GM19455 (cell line): Measurements from ENCODE around the gene PNPLA2.
A peak's percentile ranks its signal among the peaks of the same experiment; 100 is the strongest.

Experiments used
- ATAC-seq: cut with Tn5 transposase; IDR thresholded peaks from one replicate; pipeline ENCODE4 v1.9.1; 2021; ENCODE audit not compliant: unreplicated experiment

PNPLA2 gene, protein sequence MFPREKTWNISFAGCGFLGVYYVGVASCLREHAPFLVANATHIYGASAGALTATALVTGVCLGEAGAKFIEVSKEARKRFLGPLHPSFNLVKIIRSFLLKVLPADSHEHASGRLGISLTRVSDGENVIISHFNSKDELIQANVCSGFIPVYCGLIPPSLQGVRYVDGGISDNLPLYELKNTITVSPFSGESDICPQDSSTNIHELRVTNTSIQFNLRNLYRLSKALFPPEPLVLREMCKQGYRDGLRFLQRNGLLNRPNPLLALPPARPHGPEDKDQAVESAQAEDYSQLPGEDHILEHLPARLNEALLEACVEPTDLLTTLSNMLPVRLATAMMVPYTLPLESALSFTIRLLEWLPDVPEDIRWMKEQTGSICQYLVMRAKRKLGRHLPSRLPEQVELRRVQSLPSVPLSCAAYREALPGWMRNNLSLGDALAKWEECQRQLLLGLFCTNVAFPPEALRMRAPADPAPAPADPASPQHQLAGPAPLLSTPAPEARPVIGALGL

DNA sequence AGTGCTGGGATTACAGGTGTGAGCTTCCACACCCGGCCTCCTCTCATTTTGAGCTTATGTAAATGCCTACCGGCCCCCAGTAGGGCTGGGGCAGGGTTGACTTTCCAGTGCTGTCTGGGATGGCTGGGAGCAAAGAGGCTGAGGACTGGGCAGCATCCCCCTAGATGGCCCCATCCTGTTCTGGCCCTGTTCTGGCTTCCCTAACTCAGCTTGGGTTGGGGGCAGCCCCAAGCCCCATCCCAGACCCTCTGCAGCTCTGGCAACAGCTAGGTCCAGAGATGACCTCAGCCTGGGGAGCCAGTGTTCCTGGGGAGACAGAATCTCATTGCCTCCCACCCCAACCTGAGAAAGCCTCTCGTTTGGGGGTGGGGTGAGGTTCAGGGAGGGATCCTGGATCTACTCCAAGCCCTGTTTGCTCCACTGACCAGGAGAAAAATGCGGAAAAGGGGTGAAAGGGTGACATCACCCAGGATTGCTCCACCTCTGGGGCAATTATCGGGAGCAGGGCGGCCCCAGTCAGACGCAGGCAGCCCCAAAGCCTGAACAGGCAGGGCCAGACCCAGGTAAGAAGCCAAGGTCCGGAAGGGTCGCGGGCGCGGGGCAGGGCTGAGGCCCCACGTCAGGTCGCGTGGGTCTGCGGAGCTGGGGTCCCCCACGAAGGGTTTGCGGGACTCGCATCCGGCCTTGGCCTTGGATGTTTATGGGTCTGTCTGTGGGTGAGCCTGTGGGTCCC is at the start of gene PNPLA2:
Gene PNPLA2, plus strand, starts transcription at position 519 of the 733 bp plus-strand sequence. CDS start 805 bp downstream, outside the sequence.
- ATAC-seq, result no peak

DNA sequence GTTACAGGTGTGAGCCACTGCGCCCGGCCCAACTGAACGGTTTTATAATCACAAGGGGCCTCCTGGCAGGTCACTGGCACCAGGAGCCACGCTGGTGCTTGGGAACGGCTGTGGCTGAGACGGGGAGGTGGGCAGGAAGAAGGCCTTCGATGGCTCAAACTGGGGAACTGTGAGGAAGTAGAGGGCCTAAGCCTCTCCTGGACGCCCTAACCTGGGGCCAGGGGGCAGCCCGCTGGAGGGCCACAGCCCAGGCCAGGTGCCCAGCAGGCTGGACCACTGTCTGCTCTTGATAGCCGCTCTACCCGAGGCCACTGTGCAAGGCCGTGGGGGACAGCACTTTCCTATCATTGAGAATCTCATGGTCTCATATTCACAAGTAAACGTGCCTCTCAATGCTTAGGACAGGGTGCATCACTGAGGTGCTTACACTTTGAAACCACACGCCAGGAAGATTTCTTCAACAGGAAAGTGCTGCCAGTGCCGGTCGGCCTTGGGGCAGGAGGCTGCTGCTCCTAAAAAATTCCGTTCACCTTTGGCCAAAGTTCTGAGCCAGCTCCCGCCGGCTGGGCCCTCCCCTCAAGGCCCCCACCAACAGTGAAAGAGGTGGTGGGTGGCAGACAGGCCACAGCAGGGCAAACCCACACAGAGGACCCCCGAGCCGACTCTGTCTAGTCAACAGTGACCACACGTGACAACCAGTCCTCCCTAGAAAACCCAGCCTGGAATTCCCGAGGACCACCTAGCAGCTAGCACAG is 48.6 kb upstream of the PNPLA2 start:
- ATAC-seq, result no peak

DNA sequence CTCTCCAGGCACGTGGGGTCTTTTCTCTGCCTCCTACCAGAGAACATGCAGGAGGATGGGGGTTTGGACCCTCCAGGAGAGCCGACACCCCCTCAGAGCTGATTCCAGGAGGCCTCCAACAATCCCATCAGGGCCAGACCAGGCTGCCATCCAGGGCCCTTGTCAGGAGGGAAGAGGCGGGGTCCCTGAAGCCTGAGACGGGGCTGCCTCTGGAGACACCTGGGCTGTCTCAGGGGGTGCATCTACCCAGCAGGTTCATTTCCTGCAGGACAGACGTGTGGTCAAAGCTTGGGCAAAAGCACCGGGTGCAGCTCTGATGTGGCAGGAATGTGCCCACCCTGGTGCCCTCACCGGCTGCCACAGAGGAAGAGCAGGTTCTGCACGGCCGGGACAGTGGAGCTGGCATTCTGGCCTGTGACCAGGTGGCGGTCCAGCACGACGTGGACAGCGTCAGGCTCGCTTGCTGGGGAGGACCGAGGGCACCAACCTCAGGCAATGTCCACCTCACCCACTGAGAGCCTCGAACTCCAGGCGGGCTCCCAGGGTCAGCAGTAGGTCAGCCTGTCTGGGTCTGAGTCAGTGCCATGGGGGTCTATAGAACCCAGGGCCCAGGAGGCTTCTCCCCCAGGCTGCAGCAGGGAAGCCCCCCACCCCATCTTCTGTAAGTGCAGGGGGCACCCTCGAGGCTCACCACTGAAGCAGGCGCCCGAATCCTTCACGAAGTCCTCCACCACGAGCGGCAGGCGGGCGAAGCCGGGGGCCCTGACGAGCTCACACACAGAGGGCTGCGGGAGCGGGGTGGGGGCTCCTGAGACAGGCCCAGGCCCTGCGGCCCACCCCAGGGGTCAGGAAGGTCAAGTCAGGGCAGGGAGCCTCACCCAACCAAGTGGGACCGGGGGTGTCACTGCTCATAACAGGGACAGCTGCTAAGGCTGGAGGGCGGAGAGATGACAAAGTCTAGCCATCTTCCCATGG is 47.8 kb upstream of the PNPLA2 start:
- no peak for ATAC-seq

DNA sequence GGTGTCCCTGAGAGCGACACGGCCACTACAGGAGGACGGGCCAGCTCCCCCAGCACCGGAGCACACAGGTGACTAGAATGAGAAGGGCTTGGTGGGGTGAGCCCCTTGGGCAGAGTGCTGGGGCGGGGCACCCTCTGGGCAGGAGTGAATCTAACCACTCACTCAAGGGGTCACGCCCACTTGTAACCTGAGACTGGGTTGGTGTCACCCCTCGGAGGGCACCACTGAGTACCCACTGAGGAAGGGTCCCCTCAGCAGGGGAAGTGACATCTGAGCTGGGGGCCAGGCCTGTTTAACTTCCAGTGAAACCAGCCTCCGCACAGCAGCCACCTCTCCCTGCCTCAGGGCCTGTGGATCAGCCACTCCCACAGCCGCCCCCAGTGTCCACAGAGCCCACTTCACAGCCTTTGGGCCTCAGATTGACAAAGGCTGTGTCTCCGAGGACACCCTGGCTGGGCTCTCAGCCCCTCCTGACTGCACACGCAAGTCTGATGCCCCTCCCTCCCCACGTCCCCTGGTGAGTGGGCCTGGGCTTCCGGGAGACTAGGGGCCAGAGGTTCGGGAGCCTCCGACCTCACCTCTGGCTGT is 47.0 kb upstream of the PNPLA2 start:
- ATAC-seq, result no peak

DNA sequence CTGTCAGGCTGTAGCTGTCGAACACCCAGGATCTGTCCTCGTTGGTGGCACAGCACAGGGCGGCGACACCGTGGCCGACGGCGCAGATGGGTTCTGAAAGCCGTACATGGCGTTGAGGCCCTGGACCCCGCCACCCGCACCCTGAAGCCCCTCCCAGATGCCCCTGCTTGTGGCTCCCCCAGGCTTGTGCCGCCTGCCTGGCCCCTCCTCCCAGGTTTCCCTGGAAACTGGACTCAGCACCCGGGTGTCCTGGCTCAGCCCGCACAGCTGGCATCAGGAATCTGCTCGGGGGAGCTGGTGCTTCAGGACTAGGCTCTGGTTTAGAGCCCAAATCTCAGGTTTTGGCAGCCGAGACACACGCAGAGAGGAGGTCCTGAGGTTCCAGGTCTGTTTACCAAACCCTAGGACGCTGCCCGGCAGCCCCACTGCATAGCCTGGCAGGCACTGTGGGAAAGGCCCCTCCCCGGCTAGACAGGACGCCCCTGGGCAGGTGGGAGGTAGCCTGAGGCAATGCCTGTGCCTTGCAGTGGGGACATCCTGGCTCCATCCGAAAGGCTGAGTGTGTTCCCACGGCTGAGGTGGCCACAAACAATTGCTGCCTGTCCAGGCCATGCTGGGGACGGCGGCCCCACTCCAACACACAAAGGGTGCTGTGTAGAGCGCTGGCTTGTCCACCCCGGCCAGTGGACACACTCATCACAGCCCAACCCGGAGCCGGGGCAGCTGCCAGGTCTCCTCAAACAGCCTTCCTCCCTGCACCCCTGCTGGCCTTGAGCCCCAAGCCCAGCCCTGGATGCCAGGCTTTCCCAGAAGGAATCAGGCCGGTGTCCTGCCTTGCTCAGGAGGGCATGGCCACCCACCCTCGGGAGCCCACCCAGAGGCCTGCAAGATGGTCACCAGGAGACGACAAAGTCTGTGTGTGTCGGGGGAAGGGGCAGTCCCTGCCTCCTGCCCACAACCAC is 46.0 kb upstream of the PNPLA2 start:
- ATAC-seq, result no peak

DNA sequence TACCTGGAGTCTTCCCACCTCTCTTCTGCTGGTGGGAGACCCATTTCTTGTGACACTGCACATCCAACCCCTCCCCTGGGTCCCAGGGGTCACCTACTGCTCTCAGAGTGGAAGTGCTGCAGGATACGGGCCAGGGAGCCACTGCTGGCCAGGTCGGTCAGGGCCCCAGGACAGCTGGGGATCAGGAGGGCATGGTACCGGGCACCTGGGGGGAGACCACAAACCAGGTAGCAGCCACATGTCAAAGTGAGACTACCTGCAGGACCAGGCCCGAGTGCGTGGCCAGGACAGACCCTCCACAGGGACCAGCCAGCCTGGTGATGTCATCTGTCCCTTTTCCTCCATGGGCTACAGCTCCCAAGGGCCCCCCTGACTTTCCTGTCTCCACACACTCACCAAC is 45.3 kb upstream of the PNPLA2 start:
- ATAC-seq, result no peak

DNA sequence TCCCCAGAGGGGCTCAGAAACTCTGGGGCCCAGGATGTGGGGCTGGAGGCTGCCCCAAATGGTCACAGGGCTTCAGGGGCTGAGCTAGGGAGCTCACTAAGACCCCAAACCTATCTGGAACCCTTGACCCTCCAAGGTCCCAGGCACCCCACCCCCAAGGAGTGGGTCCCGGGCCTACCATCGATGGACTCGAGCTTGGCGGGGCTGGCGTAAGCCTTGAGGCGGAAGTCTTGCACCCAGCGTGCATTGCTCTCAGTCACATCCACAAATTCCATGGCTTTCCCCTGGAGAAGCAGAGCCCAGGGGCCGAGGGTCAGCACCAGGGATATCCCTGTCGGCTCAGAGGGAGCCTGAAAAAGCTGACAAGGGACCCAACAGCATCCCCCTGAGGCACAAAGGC is 44.9 kb upstream of the PNPLA2 start:
- ATAC-seq, result no peak

DNA sequence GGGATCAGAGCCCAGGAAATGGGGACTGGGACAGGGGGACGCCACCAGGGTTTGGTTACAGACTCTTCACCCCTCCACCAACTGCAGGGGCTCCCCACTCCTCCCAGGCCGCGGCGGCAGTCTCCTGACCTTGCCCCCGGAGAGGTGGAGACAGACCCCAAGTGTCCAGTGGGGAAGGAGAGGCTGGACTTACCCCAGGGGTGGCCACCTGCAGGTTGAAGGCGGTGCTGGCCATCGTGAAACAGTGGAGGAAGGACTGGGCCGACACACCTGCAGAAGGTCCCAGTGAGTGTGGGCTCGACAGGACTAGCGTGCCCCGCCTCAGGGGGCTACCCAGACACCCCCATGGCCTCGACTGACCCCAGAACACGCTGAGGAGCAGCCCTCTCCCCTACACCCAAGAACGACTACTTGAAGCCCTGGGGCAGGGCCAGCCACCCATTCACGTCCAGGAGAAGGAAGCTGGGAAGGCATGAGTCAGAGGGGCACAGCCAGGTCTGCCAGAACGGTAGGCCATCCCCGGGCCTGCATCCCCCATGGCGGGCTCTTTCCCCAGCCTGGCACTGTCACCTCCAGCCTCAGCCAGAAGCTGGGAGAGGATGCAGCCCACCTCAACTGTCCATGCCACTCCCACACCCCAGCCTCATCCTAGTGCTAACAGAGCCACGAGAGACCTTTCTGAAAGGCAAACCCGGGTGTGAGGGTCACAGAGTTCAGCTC is 43.7 kb upstream of the PNPLA2 start:
- no peak for ATAC-seq

DNA sequence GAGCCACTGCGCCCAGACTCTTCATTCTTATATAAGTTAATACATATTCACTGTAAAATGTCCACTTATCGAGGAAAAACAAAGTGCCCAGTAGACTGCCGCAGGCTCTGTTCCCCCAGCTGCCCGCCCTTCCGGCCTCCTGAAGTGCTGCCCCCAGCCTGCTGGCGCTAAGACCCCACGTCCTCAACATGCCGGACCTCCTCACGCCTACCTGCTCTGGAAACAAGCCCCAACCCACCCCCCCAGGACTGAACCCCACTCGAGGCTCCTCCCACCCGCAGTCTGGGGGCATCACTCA is 42.5 kb upstream of the PNPLA2 start:
- no peak for ATAC-seq

DNA sequence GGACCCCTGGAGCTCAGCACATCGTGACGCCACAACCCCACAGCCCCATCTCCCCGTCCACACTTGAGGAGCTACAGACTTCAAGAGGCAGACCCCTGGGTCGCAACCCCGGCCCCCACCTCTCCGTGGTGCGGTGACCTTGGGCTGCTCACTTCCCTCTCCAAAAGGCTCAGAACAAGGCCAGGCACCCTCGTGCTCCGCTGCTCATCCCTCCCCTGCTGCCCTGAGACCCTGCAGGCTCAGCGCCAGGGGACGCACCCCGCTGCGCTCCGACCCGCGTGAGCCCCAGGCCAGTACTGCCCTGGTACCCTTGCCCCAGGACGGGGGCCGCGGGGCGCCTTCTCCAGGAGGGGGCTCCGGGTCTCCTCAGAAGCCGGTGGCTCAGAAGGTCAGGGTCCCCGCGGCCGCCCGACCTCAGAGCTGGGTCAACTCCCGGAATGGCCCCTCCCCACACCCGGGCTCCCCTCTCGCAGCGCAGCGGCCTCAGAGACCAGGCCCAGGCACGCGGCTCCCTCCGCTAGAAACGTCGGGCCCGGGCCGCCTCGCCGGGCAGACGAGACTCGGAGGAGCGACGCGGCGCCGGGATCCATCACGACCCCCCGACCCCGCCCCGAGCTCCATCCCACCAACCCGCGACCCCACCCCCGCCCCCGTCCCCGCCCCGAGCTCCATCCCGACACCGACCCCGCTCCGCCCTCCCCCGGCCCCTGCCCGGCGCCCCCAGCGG is 42.0 kb upstream of the PNPLA2 start:
- peak; percentile 42 for ATAC-seq

DNA sequence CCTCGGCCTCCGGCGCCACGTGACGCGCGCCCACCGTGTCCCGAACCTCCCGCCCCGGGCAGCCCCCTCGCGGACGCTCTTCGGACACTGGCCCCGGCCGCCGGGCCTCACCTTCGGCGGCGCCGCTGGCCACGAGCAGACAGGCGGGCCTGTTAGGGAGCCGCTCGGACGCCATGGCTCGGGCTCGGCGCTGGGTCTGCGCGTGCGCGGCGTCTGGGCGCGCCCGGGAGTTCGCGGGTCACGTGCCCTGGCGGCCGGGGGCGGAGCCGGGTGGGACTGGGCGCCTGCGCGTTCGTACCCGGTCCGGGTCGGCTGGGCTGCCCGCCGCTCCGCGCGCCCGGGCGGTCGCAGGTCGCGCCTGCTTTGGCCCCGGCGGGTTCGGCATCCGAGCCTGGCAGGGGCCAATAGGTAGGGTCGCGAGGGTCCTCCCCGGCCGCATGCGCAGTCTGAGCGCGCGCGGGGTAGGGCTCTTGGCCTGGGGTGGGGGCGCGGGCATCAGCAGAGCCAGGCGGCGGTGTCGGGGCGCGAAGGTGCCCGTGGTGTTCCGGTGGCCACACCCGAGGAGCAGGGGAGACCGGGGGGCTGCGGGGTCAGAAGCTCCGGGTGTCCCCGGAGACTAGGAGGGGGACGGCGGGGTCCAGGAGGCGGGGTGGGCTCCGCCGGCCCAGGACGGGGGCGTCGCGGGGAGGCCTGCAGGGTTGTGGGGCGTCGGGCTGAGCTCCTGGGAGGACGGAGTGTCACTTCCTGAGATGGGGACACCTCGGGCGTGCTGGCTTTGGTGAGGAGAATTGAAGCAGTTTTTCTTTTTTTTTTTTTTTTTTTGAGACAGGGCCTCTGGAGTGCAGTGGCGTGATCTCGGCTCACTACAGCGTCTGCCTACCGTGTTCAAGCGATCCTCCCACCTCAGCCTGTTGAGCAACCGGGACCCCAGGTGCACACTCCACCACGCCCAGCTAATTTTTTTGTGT is 41.1 kb upstream of the PNPLA2 start, which contains the start of gene GATD1:
Gene GATD1, minus strand, starts transcription at position 200 of the 968 bp plus-strand sequence. Its CDS starts 25 bp downstream, at position 175.
- ATAC-seq, result peak; percentile 72

DNA sequence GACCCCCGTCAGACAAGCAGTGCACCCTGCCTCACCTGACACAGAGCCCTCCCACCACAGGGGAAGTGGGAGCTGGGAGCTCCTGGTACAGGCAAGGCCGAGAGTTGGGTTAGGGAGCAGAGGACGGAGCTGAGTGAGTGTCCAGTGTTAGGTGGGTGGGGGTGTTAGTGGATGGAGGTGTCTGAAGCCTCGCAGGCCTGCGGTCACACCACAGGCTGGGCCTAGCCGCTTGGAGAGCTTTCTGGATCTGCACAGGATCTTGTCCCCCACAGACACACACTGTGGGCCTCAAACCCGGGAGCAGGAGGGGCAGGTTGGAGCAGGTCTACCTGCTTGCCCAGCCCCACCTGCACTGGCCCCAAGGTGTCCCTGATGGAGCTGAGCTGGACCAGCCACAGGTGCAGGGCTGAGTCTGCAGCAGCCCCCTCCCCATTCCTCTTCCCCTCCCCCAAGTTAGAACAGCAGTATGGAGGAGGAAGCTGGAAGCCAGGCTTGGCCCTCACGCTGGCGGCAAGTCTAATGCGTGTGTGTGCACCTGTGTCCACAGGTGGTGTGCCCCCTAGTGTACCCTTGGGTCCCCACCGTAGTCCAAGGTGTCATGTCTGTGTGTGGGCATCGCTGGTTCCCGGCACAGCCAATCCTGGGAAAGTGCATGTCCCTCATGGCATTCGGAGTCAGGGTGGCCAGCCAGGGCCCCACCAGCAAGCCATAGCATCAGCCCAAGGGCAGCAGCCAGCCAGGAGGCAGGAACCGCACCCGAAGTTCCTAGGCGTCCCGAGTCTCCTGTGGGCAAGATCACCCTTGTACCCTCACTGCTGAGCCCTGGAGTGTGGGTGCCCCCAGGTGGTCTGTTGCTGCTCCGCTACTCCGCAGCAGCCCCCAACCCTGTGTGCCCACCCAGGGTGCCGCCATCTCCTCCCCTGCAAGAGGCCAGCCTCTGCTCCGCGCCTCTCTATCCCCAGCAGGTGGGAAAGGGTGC is 39.4 kb upstream of the PNPLA2 start:
- ATAC-seq, result no peak

DNA sequence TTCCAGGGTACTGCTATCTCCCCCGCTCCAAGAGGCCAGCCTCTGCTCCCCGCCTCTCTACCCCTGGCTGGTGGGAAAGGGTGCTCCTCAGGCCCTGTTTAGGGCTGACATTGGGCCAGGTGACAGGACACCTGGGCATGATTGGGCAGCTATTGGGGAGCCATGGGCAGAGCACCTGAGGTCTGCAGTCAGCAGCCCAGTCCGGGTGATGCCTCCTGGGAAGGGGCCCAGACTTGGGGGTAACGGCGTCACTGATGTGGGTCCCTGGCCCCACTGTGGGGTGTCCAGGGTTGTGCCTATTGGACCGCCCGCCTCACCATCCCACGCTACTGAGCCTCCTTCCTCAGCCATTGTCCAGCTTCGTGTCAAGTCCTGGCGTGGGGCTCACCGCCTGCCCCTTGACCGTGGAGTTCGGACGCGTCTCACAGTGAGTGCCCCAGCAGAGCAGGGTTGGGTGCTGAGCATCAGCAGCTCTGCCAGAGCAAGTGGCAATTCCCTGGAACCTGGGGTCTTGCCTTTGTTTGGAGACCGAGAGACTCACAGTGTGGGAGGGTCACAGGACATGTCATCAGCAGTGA is 38.7 kb upstream of the PNPLA2 start:
- no peak for ATAC-seq

DNA sequence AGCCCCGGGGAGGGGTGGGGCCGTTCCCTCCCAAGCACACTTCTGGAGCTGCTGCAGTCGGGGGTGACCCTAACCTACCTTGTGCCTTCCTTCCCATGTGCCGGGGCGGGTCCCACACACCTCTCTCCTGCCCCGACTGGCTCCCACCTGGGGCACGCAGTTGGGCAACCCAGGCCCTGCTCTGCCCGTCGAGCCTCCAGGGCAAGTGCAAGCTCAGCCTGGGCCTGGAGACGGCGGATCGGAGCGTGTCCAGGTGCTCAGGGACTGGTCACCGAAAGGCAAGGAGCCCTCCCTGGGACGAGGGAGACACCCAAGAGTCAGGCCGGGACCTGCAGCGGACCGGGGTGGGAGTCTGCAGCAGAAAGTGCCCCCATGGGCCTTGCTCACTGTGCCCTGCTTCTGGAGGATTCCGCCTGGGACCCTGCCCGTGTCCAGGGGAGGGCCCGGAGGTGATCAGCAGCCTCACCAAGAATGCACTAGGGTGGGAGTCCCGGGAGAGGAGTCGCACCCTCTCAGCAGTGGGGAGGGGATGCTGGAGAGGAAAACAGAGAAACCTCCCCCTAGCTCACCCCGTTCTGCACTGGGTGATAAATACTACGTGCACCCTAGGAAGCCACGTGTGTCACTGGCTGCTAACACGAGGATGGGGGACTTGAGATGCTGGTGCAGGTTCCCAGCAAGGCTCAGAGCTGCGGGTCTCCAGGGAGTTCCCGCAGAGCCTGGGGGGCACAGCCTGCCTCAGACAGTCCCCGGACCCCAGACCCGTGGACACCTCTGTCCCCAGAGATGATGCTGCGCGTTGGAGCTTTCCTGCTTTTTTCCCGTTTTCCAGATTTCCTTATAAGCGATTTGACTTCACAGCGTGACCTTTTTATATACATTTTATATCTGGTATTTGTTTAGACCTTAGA is 36.2 kb upstream of the PNPLA2 start:
- no peak for ATAC-seq
